Measurements from ENCODE around the gene GSTA3.

GSTA3 gene

GRCh38 chr6:52849137-52849536 is 60.4 kb downstream of the GSTA3 start:
- Mint-ChIP-seq H3K36me3 (ENCODE audit: low read depth) (no peaks in the 10 kb centered on the region), H3K27me3 (peaks cover 34% of the 10 kb centered on the region), H3K4me1 (ENCODE audit: low read depth) (no peaks in the 10 kb centered on the region), H3K9me3 (no peaks in the 10 kb centered on the region), H3K27ac (no peak overlapping the region), H3K4me3 (no peak overlapping the region)

Measured in stimulated activated naive CD8-positive, alpha-beta T cell treated with anti-CD3 and anti-CD28 coated beads, Interleukin-15, Interleukin-2, amounts not matched to agents 100 ng/mL and 50 ng/mL, for 24 hours (primary cell).